Thoracic aorta (tissue), 2 donors: ENCODE measurements around the gene TRAPPC8. TPM values are rescaled to one million over a fixed set of nuclear protein-coding genes. Genes with fewer than 3 reads are reported as not detected.
A peak's percentile ranks its signal among the peaks of the same experiment; 100 is the strongest.

Experiments
- ATAC-seq: fragments of 150-250 bp; one replicate; pipeline ENCODE4 v1.8.0; 2017; ENCODE audit warnings: low read depth; ENCODE audit not compliant: insufficient number of reproducible peaks, low FRiP score
- DNase-seq: peaks from one replicate; pipeline ENCODE4 v3.0.0-alpha.2; 2020; ENCODE audit warnings: low spot score
- H3K27ac ChIP-seq, 2 donors: fragments of 200-600 bp; sonication (generic); 1 replicate in 1 of 2; 2 replicates in 1 of 2; pipeline ENCODE4 v1.5.1; 2016; ENCODE audit warnings: mild to moderate bottlenecking in 2 of 2, moderate library complexity in 2 of 2
- H3K27me3 ChIP-seq: fragments of 200-600 bp; sonication (generic); replicated peaks from 2 replicates; pipeline ENCODE4 v1.6.0; 2016; ENCODE audit warnings: mild to moderate bottlenecking; ENCODE audit not compliant: insufficient read depth
- H3K36me3 ChIP-seq: fragments of 200-600 bp; sonication (generic); one replicate; pipeline ENCODE4 v1.5.1; 2016
- H3K4me1 ChIP-seq, 2 donors: fragments of 200-600 bp; sonication (generic); 1 replicate in 1 of 2; 2 replicates in 1 of 2; pipeline versions ENCODE4 v1.5.1 to v1.6.0; 2016; ENCODE audit warnings: low read depth in 2 of 2, mild to moderate bottlenecking in 1 of 2; ENCODE audit not compliant: control insufficient read depth in 1 of 2
- H3K4me3 ChIP-seq: fragments of 200-600 bp; sonication (generic); 2 replicates; pipeline ENCODE4 v1.5.1; 2016; ENCODE audit warnings: mild to moderate bottlenecking
- H3K9me3 ChIP-seq: fragments of 200-600 bp; sonication (generic); 2 replicates; pipeline ENCODE4 v1.5.1; 2016
- total RNA-seq, 2 donors: library from RNA; depleted of rRNA; stranded (reverse); fragments of >200 nt; gene quantifications; one replicate each; pipeline versions ENCODE4 v1.1.0 to v1.2.3, GENCODE V29; 2016
- TF ChIP-seq, protein P1 (sequence below): fragments of 200-600 bp; sonication (generic); IDR thresholded peaks from one replicate; pipeline ENCODE4 v1.5.1; 2019; ENCODE audit warnings: antibody characterized with exemption

TRAPPC8 gene
- total RNA-seq, 2 donors from 2014 or later, result 25.7 to 31.0 TPM

DNA sequence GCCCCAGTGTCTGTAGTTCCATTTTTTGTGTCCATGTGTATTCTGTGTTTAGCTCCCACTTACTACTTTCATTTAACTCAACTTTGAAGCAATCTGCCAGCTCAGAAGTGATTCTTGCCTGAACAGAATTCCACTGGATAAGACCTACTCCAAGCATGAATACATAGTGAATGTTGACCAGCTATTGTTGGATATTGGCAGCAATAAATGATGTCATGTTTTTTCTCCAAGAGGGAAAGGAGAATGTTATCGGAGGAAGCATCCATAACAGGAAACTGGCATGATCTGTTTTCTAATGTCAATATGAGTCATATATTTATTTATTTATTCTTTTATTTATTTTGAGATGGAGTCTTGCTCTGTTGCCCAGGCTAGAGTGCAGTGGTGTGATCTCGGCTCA, 36.8 kb upstream of the TRAPPC8 start:
- Histone ChIP-seq H3K36me3 (no peaks in the 10 kb centered on the region), H3K4me1 (peaks cover 0 to 8% of the 10 kb centered on the region in 2 donors), H3K4me3 (no peak overlapping the region), H3K9me3 (peaks cover 2% of the 10 kb centered on the region), H3K27me3 (no peaks in the 10 kb centered on the region), H3K27ac (no peak overlapping the region)
- no peak for ATAC-seq
- no peak for DNase-seq
- TF ChIP-seq, protein P1, sequence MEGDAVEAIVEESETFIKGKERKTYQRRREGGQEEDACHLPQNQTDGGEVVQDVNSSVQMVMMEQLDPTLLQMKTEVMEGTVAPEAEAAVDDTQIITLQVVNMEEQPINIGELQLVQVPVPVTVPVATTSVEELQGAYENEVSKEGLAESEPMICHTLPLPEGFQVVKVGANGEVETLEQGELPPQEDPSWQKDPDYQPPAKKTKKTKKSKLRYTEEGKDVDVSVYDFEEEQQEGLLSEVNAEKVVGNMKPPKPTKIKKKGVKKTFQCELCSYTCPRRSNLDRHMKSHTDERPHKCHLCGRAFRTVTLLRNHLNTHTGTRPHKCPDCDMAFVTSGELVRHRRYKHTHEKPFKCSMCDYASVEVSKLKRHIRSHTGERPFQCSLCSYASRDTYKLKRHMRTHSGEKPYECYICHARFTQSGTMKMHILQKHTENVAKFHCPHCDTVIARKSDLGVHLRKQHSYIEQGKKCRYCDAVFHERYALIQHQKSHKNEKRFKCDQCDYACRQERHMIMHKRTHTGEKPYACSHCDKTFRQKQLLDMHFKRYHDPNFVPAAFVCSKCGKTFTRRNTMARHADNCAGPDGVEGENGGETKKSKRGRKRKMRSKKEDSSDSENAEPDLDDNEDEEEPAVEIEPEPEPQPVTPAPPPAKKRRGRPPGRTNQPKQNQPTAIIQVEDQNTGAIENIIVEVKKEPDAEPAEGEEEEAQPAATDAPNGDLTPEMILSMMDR, result no peak

GRCh38 chr18:31978616-31979015, 35.7 kb upstream of the TRAPPC8 start:
- TF ChIP-seq, protein P1, result no peak
- H3K27me3 ChIP-seq, result no peaks in the 10 kb centered on the region
- no peak overlapping the region for H3K4me3 ChIP-seq
- peaks cover 0 to 8% of the 10 kb centered on the region in 2 donors for H3K4me1 ChIP-seq
- peaks cover 13% of the 10 kb centered on the region for H3K9me3 ChIP-seq
- ATAC-seq (no peak), DNase-seq (no peak)
- no peaks in the 10 kb centered on the region for H3K36me3 ChIP-seq
- H3K27ac ChIP-seq, result no peak overlapping the region

- H3K4me3 ChIP-seq, result no peak overlapping the region
- no peaks in the 10 kb centered on the region for H3K4me1 ChIP-seq
- DNase-seq (no peak), ATAC-seq (no peak)
- no peaks in the 10 kb centered on the region for H3K27me3 ChIP-seq
- no peak overlapping the region for H3K27ac ChIP-seq
- TF ChIP-seq, protein P1, result peak; percentile 58
- peaks cover 18% of the 10 kb centered on the region for H3K9me3 ChIP-seq
- H3K36me3 ChIP-seq, result no peaks in the 10 kb centered on the region
Observed at GRCh38 chr18:31977270-31977872, 34.4 kb upstream of the TRAPPC8 start.

GRCh38 chr18:31976242-31976641, 33.3 kb upstream of the TRAPPC8 start:
- no peaks in the 10 kb centered on the region for H3K36me3 ChIP-seq
- H3K9me3 ChIP-seq, result peaks cover 18% of the 10 kb centered on the region
- H3K27me3 ChIP-seq, result no peaks in the 10 kb centered on the region
- H3K4me1 ChIP-seq, result no peaks in the 10 kb centered on the region
- no peak overlapping the region for H3K27ac ChIP-seq
- ATAC-seq (no peak), DNase-seq (no peak)
- TF ChIP-seq, protein P1, result no peak
- no peak overlapping the region for H3K4me3 ChIP-seq

DNA sequence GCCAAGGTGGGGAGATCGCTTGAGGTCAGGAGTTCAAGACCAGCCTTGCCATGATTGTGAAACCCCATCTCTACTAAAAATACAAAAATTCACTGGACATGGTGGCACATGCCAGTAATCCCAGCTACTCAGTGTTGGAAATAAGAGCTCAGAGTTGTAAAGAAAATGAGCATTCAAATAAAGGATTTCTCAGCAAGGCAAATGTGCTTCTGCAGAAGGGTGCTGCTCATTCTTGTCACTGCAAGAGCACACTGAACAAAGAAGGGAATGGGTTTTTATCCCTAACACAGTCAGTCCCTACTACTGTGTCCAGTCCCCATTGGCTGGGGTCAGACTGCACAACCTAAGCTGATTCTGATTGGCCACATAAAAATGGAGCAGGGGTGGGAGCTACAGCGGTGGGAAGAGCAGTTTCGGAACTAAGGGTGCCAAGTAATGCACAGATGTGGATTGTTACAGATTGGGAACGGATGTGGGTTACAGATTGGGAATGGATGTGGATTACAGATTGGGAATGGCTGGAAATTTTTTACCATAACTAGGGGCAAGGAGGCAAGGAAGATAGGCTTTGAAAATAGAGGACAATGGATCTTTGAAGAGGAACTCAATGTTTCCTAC, 31.1 kb upstream of the TRAPPC8 start:
- no peaks in the 10 kb centered on the region for H3K36me3 ChIP-seq
- TF ChIP-seq, protein P1, result no peak
- no peak overlapping the region for H3K27ac ChIP-seq
- no peak overlapping the region for H3K4me3 ChIP-seq
- H3K27me3 ChIP-seq, result no peaks in the 10 kb centered on the region
- no peaks in the 10 kb centered on the region for H3K4me1 ChIP-seq
- H3K9me3 ChIP-seq, result peaks cover 18% of the 10 kb centered on the region
- DNase-seq (no peak), ATAC-seq (no peak)
